ENCODE results near the gene ISCA2.

DNA sequence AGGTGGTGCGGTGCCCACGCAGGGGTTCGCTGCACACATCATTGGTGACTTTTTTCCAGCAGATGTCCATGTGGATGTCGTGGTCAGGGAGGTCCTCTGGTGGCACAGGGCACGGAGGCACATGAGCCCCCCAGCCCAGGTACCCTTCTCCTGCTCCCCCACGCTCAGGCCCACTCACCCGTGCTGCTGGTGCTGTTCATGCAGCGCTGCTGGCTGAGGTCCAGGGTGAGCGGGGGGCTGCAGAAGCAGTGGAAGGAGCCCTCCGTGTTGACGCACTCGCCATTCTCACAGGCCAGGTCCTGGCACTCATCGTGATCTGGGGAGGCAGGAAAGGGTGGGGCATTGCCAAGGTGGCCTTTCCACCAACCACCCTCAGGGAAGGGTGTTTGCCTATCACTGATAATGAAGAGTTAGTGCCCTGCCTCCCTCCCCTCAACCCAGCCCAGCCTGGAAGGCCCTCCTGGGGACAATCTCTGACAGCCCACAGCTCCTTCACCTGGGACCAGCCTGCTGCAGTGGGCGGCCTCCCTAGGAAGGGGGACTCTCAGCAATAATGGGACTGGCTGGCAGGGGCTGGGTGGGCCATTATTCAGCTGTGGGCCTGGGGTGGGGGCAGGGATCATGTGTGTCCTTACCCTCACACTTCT is 9.8 kb downstream of the ISCA2 start:
- no peak for TF ChIP-seq EZH2 (IDR thresholded peaks at IDR 0.05; ENCODE audit: borderline replicate concordance, insufficient read depth, low read depth, low read length, poor library complexity, severe bottlenecking)
- TF ChIP-seq, protein P1, sequence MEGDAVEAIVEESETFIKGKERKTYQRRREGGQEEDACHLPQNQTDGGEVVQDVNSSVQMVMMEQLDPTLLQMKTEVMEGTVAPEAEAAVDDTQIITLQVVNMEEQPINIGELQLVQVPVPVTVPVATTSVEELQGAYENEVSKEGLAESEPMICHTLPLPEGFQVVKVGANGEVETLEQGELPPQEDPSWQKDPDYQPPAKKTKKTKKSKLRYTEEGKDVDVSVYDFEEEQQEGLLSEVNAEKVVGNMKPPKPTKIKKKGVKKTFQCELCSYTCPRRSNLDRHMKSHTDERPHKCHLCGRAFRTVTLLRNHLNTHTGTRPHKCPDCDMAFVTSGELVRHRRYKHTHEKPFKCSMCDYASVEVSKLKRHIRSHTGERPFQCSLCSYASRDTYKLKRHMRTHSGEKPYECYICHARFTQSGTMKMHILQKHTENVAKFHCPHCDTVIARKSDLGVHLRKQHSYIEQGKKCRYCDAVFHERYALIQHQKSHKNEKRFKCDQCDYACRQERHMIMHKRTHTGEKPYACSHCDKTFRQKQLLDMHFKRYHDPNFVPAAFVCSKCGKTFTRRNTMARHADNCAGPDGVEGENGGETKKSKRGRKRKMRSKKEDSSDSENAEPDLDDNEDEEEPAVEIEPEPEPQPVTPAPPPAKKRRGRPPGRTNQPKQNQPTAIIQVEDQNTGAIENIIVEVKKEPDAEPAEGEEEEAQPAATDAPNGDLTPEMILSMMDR (IDR thresholded peaks at IDR 0.05) = no peak
